Upper lobe of left lung (tissue), 4 donors: ENCODE results near the gene AS3MT.

Source experiments
- CTCF ChIP-seq, 6 experiments: fragments of 450-650 bp in 4 of 6; fragments of 200-600 bp in 2 of 6; sonication (generic) in 2 of 6; IDR thresholded peaks; one replicate each; pipeline ENCODE4 v1.5.1; 2016 to 2019; ENCODE audit warnings: antibody characterized with exemption in 6 of 6
- POLR2A ChIP-seq, 4 donors: fragments of 450-650 bp; IDR thresholded peaks; one replicate each; pipeline ENCODE4 v1.5.1; 2016 to 2017; ENCODE audit warnings: antibody characterized with exemption in 4 of 4, mild to moderate bottlenecking in 2 of 4
- POLR2AphosphoS5 ChIP-seq, 2 donors: sonication (generic); formaldehyde crosslinking; IDR thresholded peaks; one replicate each; pipeline ENCODE4 v1.5.1; 2017; ENCODE audit warnings: antibody characterized with exemption in 2 of 2

- no peak for TF ChIP-seq POLR2AphosphoS5 (IDR thresholded peaks at IDR 0.05)
- TF ChIP-seq POLR2A (IDR thresholded peaks at IDR 0.05), result no peak
- TF ChIP-seq CTCF (IDR thresholded peaks at IDR 0.05), result no peak
Observed at GRCh38 chr10:102918817-102919245, 49.6 kb downstream of the AS3MT start.
